HepG2 (cell line): ENCODE data around the gene ZCCHC8. TPM values are rescaled to one million over a fixed set of nuclear protein-coding genes. Genes with fewer than 3 reads are reported as not detected.

ENCODE experiments used
- ARNT2 ChIP-seq: sonication (generic); formaldehyde crosslinking; IDR thresholded peaks from 2 replicates; pipeline ENCODE4 v1.8.0; 2022; ENCODE audit warnings: mild to moderate bottlenecking, low read depth, missing genetic modification reagents, moderate library complexity
- KLF15 ChIP-seq: sonication (generic); formaldehyde crosslinking; IDR thresholded peaks from 2 replicates; pipeline ENCODE4 v1.8.1; 2023; ENCODE audit warnings: borderline replicate concordance, mild to moderate bottlenecking, inconsistent platforms, missing genetic modification reagents, mixed read lengths
- MTERF4 ChIP-seq: sonication (generic); formaldehyde crosslinking; IDR thresholded peaks from 2 replicates; pipeline ENCODE4 v1.8.0; 2023; ENCODE audit warnings: mild to moderate bottlenecking, missing genetic modification reagents
- PHF5A ChIP-seq: IDR thresholded peaks from one replicate; pipeline ENCODE4 v1.6.1; 2018; ENCODE audit warnings: low read depth, missing genetic modification reagents; ENCODE audit not compliant: unreplicated experiment
- SOX13 ChIP-seq, 3 experiments: fragments of 450-650 bp in 1 of 3; sonication (generic) in 1 of 3; formaldehyde crosslinking in 1 of 3; IDR thresholded peaks in 2 of 3; conservative IDR thresholded peaks in 1 of 3; 2 replicates each; pipeline versions ENCODE4 v1.5.0 to v1.6.1; 2016 to 2020; ENCODE audit warnings: antibody characterized with exemption in 1 of 3, mild to moderate bottlenecking in 1 of 3, missing compliant biosample characterization in 1 of 3, missing genetic modification reagents in 1 of 3, moderate library complexity in 1 of 3
- SOX6 ChIP-seq, 2 experiments: fragments of 450-650 bp in 1 of 2; sonication (generic) in 1 of 2; formaldehyde crosslinking in 1 of 2; IDR thresholded peaks; 2 replicates each; pipeline versions ENCODE4 v1.4.0 to v1.6.1; 2017 to 2020; ENCODE audit warnings: antibody characterized with exemption in 1 of 2, mild to moderate bottlenecking in 1 of 2, missing genetic modification reagents in 1 of 2
- TBX2 ChIP-seq: sonication (generic); formaldehyde crosslinking; IDR thresholded peaks from 2 replicates; pipeline ENCODE4 v1.5.0; 2020; ENCODE audit warnings: missing genetic modification reagents, mild to moderate bottlenecking, borderline replicate concordance
- ZNF362 ChIP-seq: sonication (generic); formaldehyde crosslinking; IDR thresholded peaks from 2 replicates; pipeline ENCODE4 v1.4.0; 2020; ENCODE audit warnings: missing genetic modification reagents, mild to moderate bottlenecking, borderline replicate concordance
- ZNF549 ChIP-seq: sonication (generic); formaldehyde crosslinking; IDR thresholded peaks from 2 replicates; pipeline ENCODE4 v1.5.0; 2020; ENCODE audit warnings: missing genetic modification reagents
- ZNF737 ChIP-seq: sonication (generic); formaldehyde crosslinking; IDR thresholded peaks from 2 replicates; pipeline ENCODE4 v1.5.0; 2020; ENCODE audit warnings: missing genetic modification reagents, mild to moderate bottlenecking, borderline replicate concordance
- ZNF776 ChIP-seq: sonication (generic); formaldehyde crosslinking; IDR thresholded peaks from 2 replicates; pipeline ENCODE4 v1.4.0; 2020; ENCODE audit warnings: mild to moderate bottlenecking, missing genetic modification reagents
- polyA plus RNA-seq, 8 experiments: library from polyadenylated mRNA; depleted of rRNA in 3 of 8; stranded (reverse) in 7 of 8; unstranded in 1 of 8; fragments of >200 nt; fragmentation: Illumina TruSeq in 4 of 8; extraction: Trizol in 4 of 8; gene quantifications; 2 replicates each; pipeline versions ENCODE4 v1.2.1 to v1.2.3, GENCODE V29; 2011 to 2016; ENCODE audit warnings: low read depth in 4 of 8, missing spikeins in 1 of 8, mixed read lengths in 1 of 8; ENCODE audit not compliant: insufficient read depth in 1 of 8
- total RNA-seq, 5 experiments: library from RNA; depleted of rRNA; stranded (reverse); fragments of >200 nt; fragmentation: Illumina TruSeq; extraction: Trizol; gene quantifications; 2 replicates each; pipeline ENCODE4 v1.2.3, GENCODE V29; 2016; ENCODE audit warnings: low read depth in 1 of 5
- TF ChIP-seq, protein P1 (sequence below): sonication (generic); formaldehyde crosslinking; conservative IDR thresholded peaks from 2 replicates; pipeline ENCODE4 v1.4.0; 2020; ENCODE audit warnings: mild to moderate bottlenecking, missing genetic modification reagents, moderate library complexity
- TF ChIP-seq, protein P2 (sequence below): sonication (generic); formaldehyde crosslinking; IDR thresholded peaks from 2 replicates; pipeline ENCODE4 v1.4.0; 2020; ENCODE audit warnings: missing genetic modification reagents
- TF ChIP-seq, protein P3 (sequence below): sonication (generic); formaldehyde crosslinking; IDR thresholded peaks from 2 replicates; pipeline ENCODE4 v1.4.0; 2020; ENCODE audit warnings: mild to moderate bottlenecking, missing genetic modification reagents
- TF ChIP-seq, protein P4 (sequence below), 2 experiments: fragments of 450-650 bp in 1 of 2; sonication (generic) in 1 of 2; formaldehyde crosslinking; IDR thresholded peaks; 2 replicates each; pipeline versions ENCODE4 v1.5.0 to v1.8.0; 2020 to 2022; ENCODE audit warnings: mild to moderate bottlenecking in 1 of 2, missing genetic modification reagents in 1 of 2

The ZCCHC8 gene
- total and polyA plus RNA-seq, 2 of the 13 experiments (the other 11 are each of a cell fraction or from before 2014, with no cell fraction given), result 18.6 to 20.9 TPM

DNA sequence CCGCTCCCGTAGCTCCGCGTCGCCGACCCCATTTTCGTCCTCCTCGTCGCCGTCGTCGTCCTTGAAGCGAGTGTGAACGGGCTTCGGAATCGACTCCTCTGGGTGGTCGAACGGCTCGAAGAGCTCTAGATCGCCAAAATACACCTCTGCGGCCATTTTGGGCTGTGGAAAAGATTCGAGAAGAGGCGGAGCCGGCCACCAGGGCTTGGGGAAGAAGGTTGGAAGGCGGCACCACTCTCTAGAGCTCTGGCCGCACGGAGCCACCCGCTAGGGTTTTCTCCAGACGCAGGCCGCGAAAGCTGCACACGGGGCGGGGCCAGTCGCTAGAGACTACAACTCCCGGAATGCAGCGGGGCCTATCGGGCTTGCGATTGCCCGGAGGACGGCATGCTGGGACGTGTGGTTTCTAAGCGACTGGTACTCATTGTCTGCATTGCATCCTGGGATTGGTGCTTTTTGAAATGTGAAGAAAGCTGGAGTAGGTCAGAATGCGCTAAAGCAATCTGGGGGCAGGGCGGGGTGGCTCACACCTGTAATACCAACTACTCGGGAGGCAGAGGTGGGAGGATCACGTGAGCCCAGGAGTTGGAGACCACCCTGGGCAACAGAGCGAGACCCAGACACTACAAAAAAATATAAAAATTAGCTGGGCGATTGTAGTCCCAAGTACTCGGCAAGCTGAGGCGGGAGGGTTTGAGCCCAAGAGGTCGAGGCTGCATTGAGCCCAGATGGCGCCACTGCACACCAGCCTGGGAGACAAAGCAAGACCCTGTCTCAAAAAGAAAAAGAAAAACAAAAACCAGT lies at the start of gene ZCCHC8 (continued):
- no peak for TF ChIP-seq SOX6 (IDR thresholded peaks at IDR 0.05)
- peak; percentile 75 for TF ChIP-seq SOX6 (CRISPR knock-in tag; IDR thresholded peaks at IDR 0.05)
- TF ChIP-seq, protein P1, sequence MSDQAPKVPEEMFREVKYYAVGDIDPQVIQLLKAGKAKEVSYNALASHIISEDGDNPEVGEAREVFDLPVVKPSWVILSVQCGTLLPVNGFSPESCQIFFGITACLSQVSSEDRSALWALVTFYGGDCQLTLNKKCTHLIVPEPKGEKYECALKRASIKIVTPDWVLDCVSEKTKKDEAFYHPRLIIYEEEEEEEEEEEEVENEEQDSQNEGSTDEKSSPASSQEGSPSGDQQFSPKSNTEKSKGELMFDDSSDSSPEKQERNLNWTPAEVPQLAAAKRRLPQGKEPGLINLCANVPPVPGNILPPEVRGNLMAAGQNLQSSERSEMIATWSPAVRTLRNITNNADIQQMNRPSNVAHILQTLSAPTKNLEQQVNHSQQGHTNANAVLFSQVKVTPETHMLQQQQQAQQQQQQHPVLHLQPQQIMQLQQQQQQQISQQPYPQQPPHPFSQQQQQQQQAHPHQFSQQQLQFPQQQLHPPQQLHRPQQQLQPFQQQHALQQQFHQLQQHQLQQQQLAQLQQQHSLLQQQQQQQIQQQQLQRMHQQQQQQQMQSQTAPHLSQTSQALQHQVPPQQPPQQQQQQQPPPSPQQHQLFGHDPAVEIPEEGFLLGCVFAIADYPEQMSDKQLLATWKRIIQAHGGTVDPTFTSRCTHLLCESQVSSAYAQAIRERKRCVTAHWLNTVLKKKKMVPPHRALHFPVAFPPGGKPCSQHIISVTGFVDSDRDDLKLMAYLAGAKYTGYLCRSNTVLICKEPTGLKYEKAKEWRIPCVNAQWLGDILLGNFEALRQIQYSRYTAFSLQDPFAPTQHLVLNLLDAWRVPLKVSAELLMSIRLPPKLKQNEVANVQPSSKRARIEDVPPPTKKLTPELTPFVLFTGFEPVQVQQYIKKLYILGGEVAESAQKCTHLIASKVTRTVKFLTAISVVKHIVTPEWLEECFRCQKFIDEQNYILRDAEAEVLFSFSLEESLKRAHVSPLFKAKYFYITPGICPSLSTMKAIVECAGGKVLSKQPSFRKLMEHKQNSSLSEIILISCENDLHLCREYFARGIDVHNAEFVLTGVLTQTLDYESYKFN (CRISPR knock-in tag), result peak; percentile 63
- TF ChIP-seq KLF15 (CRISPR knock-in tag), result no peak
- peak; percentile 59; the same call in 1 of the 2 replicates for TF ChIP-seq ZNF776 (CRISPR knock-in tag)
- TF ChIP-seq, protein P2, sequence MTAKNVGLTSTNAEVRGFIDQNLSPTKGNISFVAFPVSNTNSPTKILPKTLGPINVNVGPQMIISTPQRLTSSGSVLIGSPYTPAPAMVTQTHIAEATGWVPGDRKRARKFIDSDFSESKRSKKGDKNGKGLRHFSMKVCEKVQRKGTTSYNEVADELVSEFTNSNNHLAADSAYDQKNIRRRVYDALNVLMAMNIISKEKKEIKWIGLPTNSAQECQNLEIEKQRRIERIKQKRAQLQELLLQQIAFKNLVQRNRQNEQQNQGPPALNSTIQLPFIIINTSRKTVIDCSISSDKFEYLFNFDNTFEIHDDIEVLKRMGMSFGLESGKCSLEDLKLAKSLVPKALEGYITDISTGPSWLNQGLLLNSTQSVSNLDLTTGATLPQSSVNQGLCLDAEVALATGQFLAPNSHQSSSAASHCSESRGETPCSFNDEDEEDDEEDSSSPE, result peak; percentile 68; the same call in 1 of the 2 replicates
- TF ChIP-seq TBX2 (CRISPR knock-in tag), result peak; percentile 53; the same call in 1 of the 2 replicates
- TF ChIP-seq ZNF737 (CRISPR knock-in tag), result no peak
- TF ChIP-seq ZNF549 (CRISPR knock-in tag), result no peak
- peak; percentile 46 for TF ChIP-seq PHF5A (CRISPR knock-in tag)
- TF ChIP-seq ZNF362 (CRISPR knock-in tag), result peak; percentile 26; the same call in 1 of the 2 replicates
- no peak for TF ChIP-seq SOX13 (IDR thresholded peaks at IDR 0.05)
- peak in 1 of 2 experiments; percentile 39; a peak in 1 of 4 replicates for TF ChIP-seq SOX13 (CRISPR knock-in tag; conservative IDR thresholded peaks at IDR 0.05 in 1 of 2, IDR thresholded peaks at IDR 0.05 in 1 of 2)
- TF ChIP-seq ARNT2 (CRISPR knock-in tag), result peak; percentile 63; the same call in 1 of the 2 replicates
- TF ChIP-seq, protein P3, sequence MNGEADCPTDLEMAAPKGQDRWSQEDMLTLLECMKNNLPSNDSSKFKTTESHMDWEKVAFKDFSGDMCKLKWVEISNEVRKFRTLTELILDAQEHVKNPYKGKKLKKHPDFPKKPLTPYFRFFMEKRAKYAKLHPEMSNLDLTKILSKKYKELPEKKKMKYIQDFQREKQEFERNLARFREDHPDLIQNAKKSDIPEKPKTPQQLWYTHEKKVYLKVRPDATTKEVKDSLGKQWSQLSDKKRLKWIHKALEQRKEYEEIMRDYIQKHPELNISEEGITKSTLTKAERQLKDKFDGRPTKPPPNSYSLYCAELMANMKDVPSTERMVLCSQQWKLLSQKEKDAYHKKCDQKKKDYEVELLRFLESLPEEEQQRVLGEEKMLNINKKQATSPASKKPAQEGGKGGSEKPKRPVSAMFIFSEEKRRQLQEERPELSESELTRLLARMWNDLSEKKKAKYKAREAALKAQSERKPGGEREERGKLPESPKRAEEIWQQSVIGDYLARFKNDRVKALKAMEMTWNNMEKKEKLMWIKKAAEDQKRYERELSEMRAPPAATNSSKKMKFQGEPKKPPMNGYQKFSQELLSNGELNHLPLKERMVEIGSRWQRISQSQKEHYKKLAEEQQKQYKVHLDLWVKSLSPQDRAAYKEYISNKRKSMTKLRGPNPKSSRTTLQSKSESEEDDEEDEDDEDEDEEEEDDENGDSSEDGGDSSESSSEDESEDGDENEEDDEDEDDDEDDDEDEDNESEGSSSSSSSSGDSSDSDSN (CRISPR knock-in tag), result peak; percentile 89
- no peak for TF ChIP-seq MTERF4 (CRISPR knock-in tag)
- TF ChIP-seq, protein P4, sequence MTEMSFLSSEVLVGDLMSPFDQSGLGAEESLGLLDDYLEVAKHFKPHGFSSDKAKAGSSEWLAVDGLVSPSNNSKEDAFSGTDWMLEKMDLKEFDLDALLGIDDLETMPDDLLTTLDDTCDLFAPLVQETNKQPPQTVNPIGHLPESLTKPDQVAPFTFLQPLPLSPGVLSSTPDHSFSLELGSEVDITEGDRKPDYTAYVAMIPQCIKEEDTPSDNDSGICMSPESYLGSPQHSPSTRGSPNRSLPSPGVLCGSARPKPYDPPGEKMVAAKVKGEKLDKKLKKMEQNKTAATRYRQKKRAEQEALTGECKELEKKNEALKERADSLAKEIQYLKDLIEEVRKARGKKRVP (CRISPR knock-in tag; IDR thresholded peaks at IDR 0.05), result peak in 1 of 2 experiments; percentile 79; a peak in 2 of 4 replicates
